A549 (cell line): ENCODE results near the gene GRIK4. TPM values are rescaled to one million over a fixed set of nuclear protein-coding genes. Genes with fewer than 3 reads are reported as not detected.
A peak's percentile ranks its signal among the peaks of the same experiment; 100 is the strongest.

ENCODE experiments used
- ATAC-seq, 2 experiments: fragments of 200-7000 bp in 1 of 2; fragments of >200 bp in 1 of 2; cut with Nextera tagmentation in 1 of 2; cut with Tn5 transposase in 1 of 2; 3 replicates each; pipeline versions ENCODE4 v1.8.0 to v1.9.1; 2018 to 2020; ENCODE audit warnings: mild to moderate bottlenecking in 1 of 2, moderate library complexity in 1 of 2
- CTCF ChIA-PET: fragments of 300-600 bp; sonication (Branson Sonifier 250); formaldehyde crosslinking; extraction: SDS; loops from one replicate; lab custom pipeline; 2021; ENCODE audit warnings: antibody characterized with exemption, inconsistent platforms; lab: Yijun Ruan, JAX
- POLR2A ChIA-PET: fragments of 350-600 bp; formaldehyde crosslinking; extraction: SDS; loops from one replicate; lab custom pipeline; 2021; ENCODE audit warnings: antibody characterized with exemption, inconsistent platforms; lab: Yijun Ruan, JAX
- DNase-seq, 2 experiments: peaks; one replicate each; pipeline versions ENCODE4 v3.0.0 to v3.0.0-alpha.2; 2011 to 2016; ENCODE audit warnings: low read depth in 1 of 2, low spot score in 1 of 2
- FAIRE-seq: peaks from 2 replicates; lab custom pipeline; 2011; peaks lifted over from hg19 to GRCh38; lab: Jason Lieb, UNC
- H3K27ac ChIP-seq, 2 experiments: fragments of >200 bp; sonication (Bioruptor Twin); formaldehyde crosslinking; 3 replicates each; pipeline ENCODE4 v1.5.1; 2016 to 2017
- H3K4me1 ChIP-seq: fragments of >200 bp; sonication (Bioruptor Twin); formaldehyde crosslinking; 3 replicates; pipeline ENCODE4 v1.6.1; 2016
- H3K4me2 ChIP-seq: fragments of >200 bp; sonication (Bioruptor Twin); formaldehyde crosslinking; 3 replicates; pipeline ENCODE4 v1.6.1; 2016
- H3K4me3 ChIP-seq: fragments of >200 bp; sonication (Bioruptor Twin); formaldehyde crosslinking; 3 replicates; pipeline ENCODE4 v1.5.1; 2016
- H3K9me3 ChIP-seq: fragments of >200 bp; sonication (Bioruptor Twin); formaldehyde crosslinking; 3 replicates; pipeline ENCODE4 v1.6.1; 2016
- CBX2 ChIP-seq: fragments of 200-600 bp; sonication (generic); IDR thresholded peaks from 2 replicates; pipeline ENCODE4 v1.6.1; 2016; ENCODE audit warnings: low read depth, mild to moderate bottlenecking, borderline replicate concordance
- CEBPB ChIP-seq, 2 experiments: fragments of >200 bp in 1 of 2; sonication (Bioruptor Twin) in 1 of 2; formaldehyde crosslinking in 1 of 2; IDR thresholded peaks; 2 replicates each; pipeline ENCODE4 v1.6.1; 2012 to 2016
- CHD2 ChIP-seq: fragments of 150-350 bp; IDR thresholded peaks from 2 replicates; pipeline ENCODE4 v1.6.1; 2014; ENCODE audit warnings: low read length; ENCODE audit not compliant: partially characterized antibody
- CHD4 ChIP-seq: fragments of 200-600 bp; sonication (generic); IDR thresholded peaks from 2 replicates; pipeline ENCODE4 v1.6.1; 2016; ENCODE audit warnings: antibody characterized with exemption, mild to moderate bottlenecking, borderline replicate concordance
- FOSB ChIP-seq: fragments of 250-450 bp; sonication (Bioruptor Pico); IDR thresholded peaks from 2 replicates; pipeline ENCODE4 v1.5.0; 2020; ENCODE audit warnings: mild to moderate bottlenecking, moderate library complexity
- FOXS1 ChIP-seq: fragments of 250-450 bp; sonication (Bioruptor Pico); IDR thresholded peaks from 2 replicates; pipeline ENCODE4 v1.5.0; 2020; ENCODE audit warnings: mild to moderate bottlenecking, moderate library complexity
- GATA3 ChIP-seq: IDR thresholded peaks from 2 replicates; pipeline ENCODE4 v1.6.1; 2012; ENCODE audit warnings: borderline replicate concordance
- HOXA7 ChIP-seq: fragments of 250-450 bp; sonication (Bioruptor Pico); IDR thresholded peaks from 2 replicates; pipeline ENCODE4 v1.5.0; 2020; ENCODE audit warnings: mild to moderate bottlenecking, moderate library complexity
- HOXB13 ChIP-seq: fragments of 250-450 bp; sonication (Bioruptor Pico); IDR thresholded peaks from 2 replicates; pipeline ENCODE4 v1.5.0; 2020; ENCODE audit warnings: low read depth, mild to moderate bottlenecking, moderate library complexity
- HOXB5 ChIP-seq: fragments of 250-450 bp; sonication (Bioruptor Pico); IDR thresholded peaks from 2 replicates; pipeline ENCODE4 v1.5.0; 2020; ENCODE audit warnings: mild to moderate bottlenecking, moderate library complexity
- JUNB ChIP-seq: fragments of >200 bp; sonication (Bioruptor Twin); formaldehyde crosslinking; IDR thresholded peaks from 2 replicates; pipeline ENCODE4 v1.6.1; 2016
- MAFK ChIP-seq: fragments of 450-650 bp; IDR thresholded peaks from 2 replicates; pipeline ENCODE4 v1.6.1; 2014; ENCODE audit not compliant: partially characterized antibody
- POLR2A ChIP-seq: IDR thresholded peaks from 2 replicates; pipeline ENCODE4 v1.6.1; 2012; ENCODE audit warnings: mild to moderate bottlenecking, low read length
- RAD21 ChIP-seq, 2 experiments: fragments of >200 bp in 1 of 2; sonication (Bioruptor Twin) in 1 of 2; formaldehyde crosslinking in 1 of 2; IDR thresholded peaks in 1 of 2; conservative IDR thresholded peaks in 1 of 2; 2 replicates in 1 of 2; 3 replicates in 1 of 2; pipeline ENCODE4 v1.6.1; 2012 to 2018; ENCODE audit warnings: inconsistent platforms in 1 of 2
- RARB ChIP-seq: fragments of 250-450 bp; sonication (Bioruptor Pico); IDR thresholded peaks from 2 replicates; pipeline ENCODE4 v1.8.0; 2021; ENCODE audit warnings: mild to moderate bottlenecking, moderate library complexity
- RCOR1 ChIP-seq: fragments of 150-350 bp; IDR thresholded peaks from 2 replicates; pipeline ENCODE4 v1.6.1; 2014; ENCODE audit warnings: antibody characterized with exemption, low read length, low read depth
- RFX5 ChIP-seq: fragments of 450-650 bp; IDR thresholded peaks from 2 replicates; pipeline ENCODE4 v1.7.1; 2014; ENCODE audit warnings: antibody characterized with exemption, mild to moderate bottlenecking, moderate library complexity
- SMC3 ChIP-seq: fragments of >200 bp; sonication (Bioruptor Twin); formaldehyde crosslinking; IDR thresholded peaks from 3 replicates; pipeline ENCODE4 v1.6.1; 2018; ENCODE audit warnings: inconsistent platforms
- ZC3H11A ChIP-seq: fragments of 450-650 bp; IDR thresholded peaks from 2 replicates; pipeline ENCODE4 v1.6.1; 2014; ENCODE audit warnings: antibody characterized with exemption, mild to moderate bottlenecking
- ZFP36 ChIP-seq: fragments of 450-650 bp; IDR thresholded peaks from 2 replicates; pipeline ENCODE4 v1.6.1; 2014; ENCODE audit warnings: borderline replicate concordance; ENCODE audit not compliant: partially characterized antibody
- WGBS: methylation state at CpG from one replicate; pipeline ENCODE4 v1.1.6; 2017; ENCODE audit errors: missing lambda C conversion rate; 5-methylcytosine and 5-hydroxymethylcytosine counted together
- polyA plus RNA-seq, 4 experiments: library from polyadenylated mRNA; depleted of rRNA in 3 of 4; stranded (reverse); fragments of >200 nt; fragmentation: RNase III in 1 of 4; extraction: RNeasy Plus Mini Kit Qiagen cat#74134 plus additional on column Dnase treatment in 1 of 4; gene quantifications; 2 replicates in 3 of 4; 3 replicates in 1 of 4; pipeline ENCODE4 v1.2.3, GENCODE V29; 2011 to 2017
- TF ChIP-seq, protein P1 (sequence below): fragments of >200 bp; sonication (Bioruptor Twin); formaldehyde crosslinking; IDR thresholded peaks from 3 replicates; pipeline ENCODE4 v1.5.1; 2016
- TF ChIP-seq, protein P2 (sequence below): fragments of >200 bp; sonication (Bioruptor Twin); formaldehyde crosslinking; IDR thresholded peaks from 2 replicates; pipeline ENCODE4 v1.6.1; 2016
- TF ChIP-seq, protein P3 (sequence below): fragments of 250-450 bp; sonication (Bioruptor Pico); IDR thresholded peaks from 2 replicates; pipeline ENCODE4 v1.5.0; 2021; ENCODE audit warnings: mild to moderate bottlenecking, moderate library complexity, borderline replicate concordance
- TF ChIP-seq, protein P4 (sequence below): fragments of 250-450 bp; sonication (Bioruptor Pico); IDR thresholded peaks from 2 replicates; pipeline ENCODE4 v1.5.0; 2020; ENCODE audit warnings: low read depth, mild to moderate bottlenecking, moderate library complexity
- TF ChIP-seq, protein P5 (sequence below): IDR thresholded peaks from 2 replicates; pipeline ENCODE4 v1.6.1; 2012

The GRIK4 gene
- polyA plus RNA-seq, 2 of the 4 experiments (the other 2 are of a cell fraction) = 0.01 TPM; not detected in 1

DNA sequence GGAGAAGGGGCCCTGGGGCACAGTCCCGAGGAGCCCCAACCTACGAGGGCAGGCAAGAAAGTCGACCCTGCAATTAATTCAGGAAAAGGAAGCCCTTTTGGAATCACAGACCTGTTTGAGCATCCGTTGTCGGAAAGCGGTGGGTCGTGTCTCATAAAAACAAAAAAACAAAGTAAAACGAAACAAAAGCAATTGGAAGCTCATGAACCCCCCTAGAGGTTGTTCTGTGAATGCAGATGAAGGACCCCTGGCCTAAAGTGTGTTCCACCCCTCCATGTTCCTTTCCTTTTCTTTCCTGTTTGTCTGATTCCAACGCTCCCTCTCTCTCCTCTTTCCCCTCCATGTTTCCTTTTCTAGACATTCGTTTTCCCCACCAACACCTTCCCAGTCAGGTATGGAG lies 203.7 kb downstream of the GRIK4 start:
- FAIRE-seq = no peak
- peak; percentile 4 to 18 for DNase-seq
- peak overlapping the region in 1 of 2 experiments; percentile 39; a peak in 2 of 6 replicates for H3K27ac ChIP-seq
- ChIA-PET CTCF (interaction anchor here (1.7 kb wide), 1 partner anchor 11 kb away, joined by 6 read pairs; no protein-coding TSS in a partner anchor), POLR2A (no interaction called here)
- 34% methylated on average over 10 of the region's 10 CpGs for WGBS
- no peak for TF ChIP-seq POLR2A
- TF ChIP-seq, protein P1, sequence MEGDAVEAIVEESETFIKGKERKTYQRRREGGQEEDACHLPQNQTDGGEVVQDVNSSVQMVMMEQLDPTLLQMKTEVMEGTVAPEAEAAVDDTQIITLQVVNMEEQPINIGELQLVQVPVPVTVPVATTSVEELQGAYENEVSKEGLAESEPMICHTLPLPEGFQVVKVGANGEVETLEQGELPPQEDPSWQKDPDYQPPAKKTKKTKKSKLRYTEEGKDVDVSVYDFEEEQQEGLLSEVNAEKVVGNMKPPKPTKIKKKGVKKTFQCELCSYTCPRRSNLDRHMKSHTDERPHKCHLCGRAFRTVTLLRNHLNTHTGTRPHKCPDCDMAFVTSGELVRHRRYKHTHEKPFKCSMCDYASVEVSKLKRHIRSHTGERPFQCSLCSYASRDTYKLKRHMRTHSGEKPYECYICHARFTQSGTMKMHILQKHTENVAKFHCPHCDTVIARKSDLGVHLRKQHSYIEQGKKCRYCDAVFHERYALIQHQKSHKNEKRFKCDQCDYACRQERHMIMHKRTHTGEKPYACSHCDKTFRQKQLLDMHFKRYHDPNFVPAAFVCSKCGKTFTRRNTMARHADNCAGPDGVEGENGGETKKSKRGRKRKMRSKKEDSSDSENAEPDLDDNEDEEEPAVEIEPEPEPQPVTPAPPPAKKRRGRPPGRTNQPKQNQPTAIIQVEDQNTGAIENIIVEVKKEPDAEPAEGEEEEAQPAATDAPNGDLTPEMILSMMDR = peak; percentile 14; the same call in 2 of the 3 replicates
- ATAC-seq = peak in 1 of 2 experiments; percentile 72; a peak in 3 of 6 replicates
- H3K9me3 ChIP-seq = no peaks in the 10 kb centered on the region
- peaks cover 7% of the 10 kb centered on the region; the same call in 1 of the 3 replicates for H3K4me1 ChIP-seq
- no peak overlapping the region; the same call in 2 of the 3 replicates for H3K4me3 ChIP-seq
- peak overlapping the region; percentile 60 for H3K4me2 ChIP-seq

DNA sequence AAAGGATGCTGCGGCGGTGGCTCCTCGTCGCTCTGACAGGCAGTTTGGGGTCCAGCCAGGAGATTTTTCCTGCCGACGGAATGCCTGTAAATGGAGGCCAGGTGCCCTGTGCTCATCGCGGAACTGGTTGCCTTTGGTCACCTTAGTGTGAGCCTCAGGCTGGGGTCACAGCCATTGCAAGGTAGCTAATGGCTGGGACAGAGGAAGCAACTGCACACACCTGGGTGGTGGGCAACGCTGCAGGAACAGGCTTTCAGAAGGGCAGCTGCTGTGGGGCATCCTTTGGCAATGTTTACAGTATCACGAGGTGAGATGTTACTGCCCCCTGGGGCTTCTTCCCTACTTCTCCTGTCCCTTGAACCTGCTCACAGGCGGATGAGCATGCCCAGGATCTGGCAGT lies 205.5 kb downstream of the GRIK4 start:
- ChIA-PET POLR2A (no interaction called here), CTCF (interaction anchor here (1.2 kb wide), 1 partner anchor 31 kb away, joined by 3 read pairs; no protein-coding TSS in a partner anchor)
- no peak for DNase-seq
- 53% methylated on average over 6 of the region's 11 CpGs for WGBS
- Histone ChIP-seq H3K27ac (no peak overlapping the region), H3K9me3 (no peaks in the 10 kb centered on the region), H3K4me2 (no peak overlapping the region), H3K4me3 (no peak overlapping the region), H3K4me1 (no peaks in the 10 kb centered on the region)
- no peak for ATAC-seq
- no peak for FAIRE-seq
- TF ChIP-seq ZFP36 (no peak), CBX2 (no peak), RARB (CRISPR knock-in tag) (no peak), HOXA7 (CRISPR knock-in tag) (no peak), FOXS1 (no peak), RAD21 (conservative IDR thresholded peaks at IDR 0.05 in 1 of 2, IDR thresholded peaks at IDR 0.05 in 1 of 2) (no peak), HOXB5 (no peak), GATA3 (no peak), ZC3H11A (no peak), RCOR1 (no peak), POLR2A (no peak), SMC3 (no peak)
- TF ChIP-seq, protein P2, sequence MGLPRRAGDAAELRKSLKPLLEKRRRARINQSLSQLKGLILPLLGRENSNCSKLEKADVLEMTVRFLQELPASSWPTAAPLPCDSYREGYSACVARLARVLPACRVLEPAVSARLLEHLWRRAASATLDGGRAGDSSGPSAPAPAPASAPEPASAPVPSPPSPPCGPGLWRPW = no peak
- TF ChIP-seq, protein P1 = no peak
- TF ChIP-seq, protein P3, sequence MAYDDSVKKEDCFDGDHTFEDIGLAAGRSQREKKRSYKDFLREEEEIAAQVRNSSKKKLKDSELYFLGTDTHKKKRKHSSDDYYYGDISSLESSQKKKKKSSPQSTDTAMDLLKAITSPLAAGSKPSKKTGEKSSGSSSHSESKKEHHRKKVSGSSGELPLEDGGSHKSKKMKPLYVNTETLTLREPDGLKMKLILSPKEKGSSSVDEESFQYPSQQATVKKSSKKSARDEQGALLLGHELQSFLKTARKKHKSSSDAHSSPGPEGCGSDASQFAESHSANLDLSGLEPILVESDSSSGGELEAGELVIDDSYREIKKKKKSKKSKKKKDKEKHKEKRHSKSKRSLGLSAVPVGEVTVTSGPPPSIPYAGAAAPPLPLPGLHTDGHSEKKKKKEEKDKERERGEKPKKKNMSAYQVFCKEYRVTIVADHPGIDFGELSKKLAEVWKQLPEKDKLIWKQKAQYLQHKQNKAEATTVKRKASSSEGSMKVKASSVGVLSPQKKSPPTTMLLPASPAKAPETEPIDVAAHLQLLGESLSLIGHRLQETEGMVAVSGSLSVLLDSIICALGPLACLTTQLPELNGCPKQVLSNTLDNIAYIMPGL = no peak

DNA sequence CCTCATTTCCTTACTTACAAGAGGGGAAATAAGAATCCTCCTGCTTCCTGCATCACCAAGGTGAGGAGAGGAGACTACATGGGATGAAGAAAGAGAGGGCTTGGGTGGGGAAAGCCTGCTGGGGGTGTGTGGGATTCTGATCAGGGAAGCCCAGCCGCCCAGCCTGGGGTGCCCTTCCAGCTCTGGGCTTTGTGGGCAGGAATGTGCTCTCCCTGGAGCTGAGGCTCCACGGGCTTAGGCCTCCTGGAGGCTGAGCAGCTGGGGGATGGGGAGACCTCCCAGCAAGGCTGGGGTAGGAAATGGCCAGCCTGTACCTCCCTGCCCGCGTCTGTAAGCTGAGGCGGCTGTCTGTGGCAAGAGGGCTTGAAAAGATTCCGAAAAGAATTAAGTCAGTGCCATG lies 206.1 kb downstream of the GRIK4 start:
- FAIRE-seq (no peak), ATAC-seq (no peak), DNase-seq (no peak)
- ChIA-PET POLR2A (no interaction called here), CTCF (no interaction called here)
- Histone ChIP-seq H3K27ac (no peak overlapping the region), H3K4me2 (no peak overlapping the region), H3K4me3 (no peak overlapping the region), H3K9me3 (no peaks in the 10 kb centered on the region), H3K4me1 (no peaks in the 10 kb centered on the region)
- 57% methylated on average over 6 of the region's 6 CpGs for WGBS
- TF ChIP-seq, protein P4, sequence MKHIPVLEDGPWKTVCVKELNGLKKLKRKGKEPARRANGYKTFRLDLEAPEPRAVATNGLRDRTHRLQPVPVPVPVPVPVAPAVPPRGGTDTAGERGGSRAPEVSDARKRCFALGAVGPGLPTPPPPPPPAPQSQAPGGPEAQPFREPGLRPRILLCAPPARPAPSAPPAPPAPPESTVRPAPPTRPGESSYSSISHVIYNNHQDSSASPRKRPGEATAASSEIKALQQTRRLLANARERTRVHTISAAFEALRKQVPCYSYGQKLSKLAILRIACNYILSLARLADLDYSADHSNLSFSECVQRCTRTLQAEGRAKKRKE (CRISPR knock-in tag) = no peak
- TF ChIP-seq JUNB (no peak), HOXB13 (CRISPR knock-in tag) (no peak), ZFP36 (no peak), MAFK (no peak), HOXB5 (no peak), CHD4 (no peak), CHD2 (no peak), FOSB (no peak), ZC3H11A (no peak), RFX5 (no peak), CEBPB (IDR thresholded peaks at IDR 0.05) (no peak), FOXS1 (no peak)
- TF ChIP-seq, protein P1 = no peak
- TF ChIP-seq, protein P5, sequence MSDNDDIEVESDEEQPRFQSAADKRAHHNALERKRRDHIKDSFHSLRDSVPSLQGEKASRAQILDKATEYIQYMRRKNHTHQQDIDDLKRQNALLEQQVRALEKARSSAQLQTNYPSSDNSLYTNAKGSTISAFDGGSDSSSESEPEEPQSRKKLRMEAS = no peak
